B cell (primary cell): Measurements from ENCODE around the gene HIP1.

Experiments used
- EZH2 ChIP-seq: IDR thresholded peaks from 2 replicates; pipeline ENCODE4 v1.6.1; 2012; ENCODE audit warnings: borderline replicate concordance, low read depth, mild to moderate bottlenecking, moderate library complexity, low read length; ENCODE audit not compliant: insufficient read depth, poor library complexity, severe bottlenecking
- TF ChIP-seq, protein P1 (sequence below): fragments of 200-600 bp; IDR thresholded peaks from one replicate; pipeline ENCODE4 v1.8.0; 2022; ENCODE audit warnings: antibody characterized with exemption, mild to moderate bottlenecking

DNA sequence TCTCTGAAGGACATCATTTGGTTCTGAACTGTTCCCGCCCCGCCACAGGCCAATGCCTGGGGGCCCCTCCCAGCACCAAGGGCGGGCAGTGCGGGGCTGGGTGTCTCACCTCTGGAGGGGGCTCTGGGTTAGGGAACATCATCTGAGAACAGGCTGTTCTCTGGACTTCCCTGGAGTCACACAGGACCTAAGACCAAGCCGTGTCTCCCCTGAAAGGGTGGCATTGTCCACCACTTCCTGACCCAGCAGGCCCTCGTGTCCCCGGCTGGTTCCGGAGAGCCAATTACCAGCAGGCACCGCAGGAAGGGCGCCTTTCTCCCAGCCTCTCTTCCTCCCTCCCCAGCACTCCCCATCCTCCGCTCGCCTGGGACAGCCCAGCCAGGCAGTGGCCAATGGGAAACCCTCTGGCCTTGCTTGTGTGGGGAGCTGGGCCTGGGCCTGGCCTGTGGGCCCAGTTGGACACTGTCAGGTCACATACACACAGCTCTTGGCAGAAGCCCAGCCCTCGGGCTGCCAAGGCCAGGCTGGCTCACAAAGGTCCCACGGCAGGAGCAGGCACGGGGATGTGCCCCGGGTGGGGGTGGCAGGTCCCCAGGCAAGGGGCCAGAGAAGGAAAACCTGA, 127.1 kb downstream of the HIP1 start:
- TF ChIP-seq, protein P1, sequence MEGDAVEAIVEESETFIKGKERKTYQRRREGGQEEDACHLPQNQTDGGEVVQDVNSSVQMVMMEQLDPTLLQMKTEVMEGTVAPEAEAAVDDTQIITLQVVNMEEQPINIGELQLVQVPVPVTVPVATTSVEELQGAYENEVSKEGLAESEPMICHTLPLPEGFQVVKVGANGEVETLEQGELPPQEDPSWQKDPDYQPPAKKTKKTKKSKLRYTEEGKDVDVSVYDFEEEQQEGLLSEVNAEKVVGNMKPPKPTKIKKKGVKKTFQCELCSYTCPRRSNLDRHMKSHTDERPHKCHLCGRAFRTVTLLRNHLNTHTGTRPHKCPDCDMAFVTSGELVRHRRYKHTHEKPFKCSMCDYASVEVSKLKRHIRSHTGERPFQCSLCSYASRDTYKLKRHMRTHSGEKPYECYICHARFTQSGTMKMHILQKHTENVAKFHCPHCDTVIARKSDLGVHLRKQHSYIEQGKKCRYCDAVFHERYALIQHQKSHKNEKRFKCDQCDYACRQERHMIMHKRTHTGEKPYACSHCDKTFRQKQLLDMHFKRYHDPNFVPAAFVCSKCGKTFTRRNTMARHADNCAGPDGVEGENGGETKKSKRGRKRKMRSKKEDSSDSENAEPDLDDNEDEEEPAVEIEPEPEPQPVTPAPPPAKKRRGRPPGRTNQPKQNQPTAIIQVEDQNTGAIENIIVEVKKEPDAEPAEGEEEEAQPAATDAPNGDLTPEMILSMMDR = no peak
- no peak for TF ChIP-seq EZH2
